ENCODE data around the gene SLC26A6.

- TF ChIP-seq CTCF (IDR thresholded peaks at IDR 0.05) (no peak), POLR2A (IDR thresholded peaks at IDR 0.05) (no peak)
These were observed 4.4 kb downstream of the SLC26A6 start for GRCh38 chr3:48630833-48631232.
